Liver (tissue), 3 donors: ENCODE results near the gene ABLIM2.

Experiments
- EGR1 ChIP-seq, 2 donors: IDR thresholded peaks; 2 replicates each; pipeline ENCODE4 v1.6.1; 2016 to 2018; ENCODE audit warnings: antibody characterized with exemption in 2 of 2, low read depth in 2 of 2
- FOXA1 ChIP-seq: IDR thresholded peaks from 2 replicates; pipeline ENCODE4 v1.6.1; 2016; ENCODE audit warnings: antibody characterized with exemption
- FOXA2 ChIP-seq: IDR thresholded peaks from 2 replicates; pipeline ENCODE4 v1.6.1; 2016; ENCODE audit warnings: antibody characterized with exemption
- GABPA ChIP-seq, 2 donors: IDR thresholded peaks in 1 of 2; conservative IDR thresholded peaks in 1 of 2; 2 replicates each; pipeline ENCODE4 v1.6.1; 2016; ENCODE audit warnings: antibody characterized with exemption in 2 of 2, mild to moderate bottlenecking in 1 of 2, moderate library complexity in 1 of 2
- MAX ChIP-seq: IDR thresholded peaks from 2 replicates; pipeline ENCODE4 v1.6.1; 2016; ENCODE audit warnings: antibody characterized with exemption
- RAD21 ChIP-seq, 2 donors: IDR thresholded peaks; 2 replicates each; pipeline ENCODE4 v1.6.1; 2016; ENCODE audit warnings: antibody characterized with exemption in 2 of 2, mild to moderate bottlenecking in 2 of 2
- TAF1 ChIP-seq: conservative IDR thresholded peaks from 2 replicates; pipeline ENCODE4 v1.6.1; 2016; ENCODE audit warnings: antibody characterized with exemption, mild to moderate bottlenecking
- YY1 ChIP-seq: IDR thresholded peaks from 2 replicates; pipeline ENCODE4 v1.6.1; 2016; ENCODE audit warnings: antibody characterized with exemption, mild to moderate bottlenecking
- TF ChIP-seq, protein P1 (sequence below): fragments of 150-350 bp; IDR thresholded peaks from 2 replicates; pipeline ENCODE4 v1.5.1; 2017; ENCODE audit warnings: improper control_type of control experiment, low read depth, low read length; ENCODE audit not compliant: missing input control
- TF ChIP-seq, protein P2 (sequence below): IDR thresholded peaks from 2 replicates; pipeline ENCODE4 v1.6.1; 2016; ENCODE audit warnings: antibody characterized with exemption
- TF ChIP-seq, protein P3 (sequence below): IDR thresholded peaks from 2 replicates; pipeline ENCODE4 v1.6.1; 2016; ENCODE audit warnings: antibody characterized with exemption
- donor health status: healthy.
- donor health status: healthy.

- TF ChIP-seq, protein P1, sequence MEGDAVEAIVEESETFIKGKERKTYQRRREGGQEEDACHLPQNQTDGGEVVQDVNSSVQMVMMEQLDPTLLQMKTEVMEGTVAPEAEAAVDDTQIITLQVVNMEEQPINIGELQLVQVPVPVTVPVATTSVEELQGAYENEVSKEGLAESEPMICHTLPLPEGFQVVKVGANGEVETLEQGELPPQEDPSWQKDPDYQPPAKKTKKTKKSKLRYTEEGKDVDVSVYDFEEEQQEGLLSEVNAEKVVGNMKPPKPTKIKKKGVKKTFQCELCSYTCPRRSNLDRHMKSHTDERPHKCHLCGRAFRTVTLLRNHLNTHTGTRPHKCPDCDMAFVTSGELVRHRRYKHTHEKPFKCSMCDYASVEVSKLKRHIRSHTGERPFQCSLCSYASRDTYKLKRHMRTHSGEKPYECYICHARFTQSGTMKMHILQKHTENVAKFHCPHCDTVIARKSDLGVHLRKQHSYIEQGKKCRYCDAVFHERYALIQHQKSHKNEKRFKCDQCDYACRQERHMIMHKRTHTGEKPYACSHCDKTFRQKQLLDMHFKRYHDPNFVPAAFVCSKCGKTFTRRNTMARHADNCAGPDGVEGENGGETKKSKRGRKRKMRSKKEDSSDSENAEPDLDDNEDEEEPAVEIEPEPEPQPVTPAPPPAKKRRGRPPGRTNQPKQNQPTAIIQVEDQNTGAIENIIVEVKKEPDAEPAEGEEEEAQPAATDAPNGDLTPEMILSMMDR = no peak
- TF ChIP-seq YY1 = no peak
- TF ChIP-seq, protein P2, sequence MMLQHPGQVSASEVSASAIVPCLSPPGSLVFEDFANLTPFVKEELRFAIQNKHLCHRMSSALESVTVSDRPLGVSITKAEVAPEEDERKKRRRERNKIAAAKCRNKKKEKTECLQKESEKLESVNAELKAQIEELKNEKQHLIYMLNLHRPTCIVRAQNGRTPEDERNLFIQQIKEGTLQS = no peak
- TF ChIP-seq, protein P3, sequence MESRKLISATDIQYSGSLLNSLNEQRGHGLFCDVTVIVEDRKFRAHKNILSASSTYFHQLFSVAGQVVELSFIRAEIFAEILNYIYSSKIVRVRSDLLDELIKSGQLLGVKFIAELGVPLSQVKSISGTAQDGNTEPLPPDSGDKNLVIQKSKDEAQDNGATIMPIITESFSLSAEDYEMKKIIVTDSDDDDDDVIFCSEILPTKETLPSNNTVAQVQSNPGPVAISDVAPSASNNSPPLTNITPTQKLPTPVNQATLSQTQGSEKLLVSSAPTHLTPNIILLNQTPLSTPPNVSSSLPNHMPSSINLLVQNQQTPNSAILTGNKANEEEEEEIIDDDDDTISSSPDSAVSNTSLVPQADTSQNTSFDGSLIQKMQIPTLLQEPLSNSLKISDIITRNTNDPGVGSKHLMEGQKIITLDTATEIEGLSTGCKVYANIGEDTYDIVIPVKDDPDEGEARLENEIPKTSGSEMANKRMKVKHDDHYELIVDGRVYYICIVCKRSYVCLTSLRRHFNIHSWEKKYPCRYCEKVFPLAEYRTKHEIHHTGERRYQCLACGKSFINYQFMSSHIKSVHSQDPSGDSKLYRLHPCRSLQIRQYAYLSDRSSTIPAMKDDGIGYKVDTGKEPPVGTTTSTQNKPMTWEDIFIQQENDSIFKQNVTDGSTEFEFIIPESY = no peak
- no peak for TF ChIP-seq FOXA1
- no peak for TF ChIP-seq RAD21 (IDR thresholded peaks at IDR 0.05)
- no peak for TF ChIP-seq TAF1
- TF ChIP-seq EGR1 (IDR thresholded peaks at IDR 0.05; ENCODE audit: low read depth in 2 of 2) = no peak
- no peak for TF ChIP-seq MAX
- TF ChIP-seq GABPA (IDR thresholded peaks at IDR 0.05 in 1 of 2, conservative IDR thresholded peaks at IDR 0.05 in 1 of 2) = no peak
- TF ChIP-seq FOXA2 = no peak
Observed at GRCh38 chr4:8169763-8170162, 11.2 kb upstream of the ABLIM2 start.
